PC-3 (cell line): ENCODE data around the gene TNFSF11. TPM values are rescaled to one million over a fixed set of nuclear protein-coding genes. Genes with fewer than 3 reads are reported as not detected.

Experiments used
- ATAC-seq: fragments of 200-7000 bp; cut with Tn5 transposase; 2 replicates; pipeline ENCODE4 v1.9.1; 2020; ENCODE audit warnings: mild to moderate bottlenecking, moderate library complexity
- BruUV-seq: library from RNA; stranded (reverse); fragments of 400-500 nt; replicated peaks from 2 replicates; lab custom pipeline; 2021; lab: Mats Ljungman, UMichigan
- CTCF ChIA-PET: fragments of 300-600 bp; sonication (Branson Sonifier 250); formaldehyde crosslinking; loops from one replicate; lab custom pipeline; 2022; ENCODE audit warnings: antibody characterized with exemption; lab: Charles Lee
- POLR2A ChIA-PET: fragments of 300-600 bp; sonication (Branson Sonifier 250); formaldehyde crosslinking; loops from one replicate; lab custom pipeline; 2022; ENCODE audit warnings: antibody characterized with exemption; ENCODE audit not compliant: unreplicated experiment; lab: Charles Lee
- DNase-seq: peaks from one replicate; pipeline ENCODE4 v3.0.0-alpha.2; 2015
- H2AFZ ChIP-seq: fragments of 300-600 bp; sonication (generic); 2 replicates; pipeline ENCODE4 v1.6.0; 2016; ENCODE audit warnings: antibody characterized with exemption, low read length
- H3F3A ChIP-seq: fragments of 300-600 bp; sonication (generic); one replicate; pipeline ENCODE4 v1.6.0; 2017; ENCODE audit warnings: antibody characterized with exemption, low read length, control low read depth, mild to moderate bottlenecking; ENCODE audit not compliant: unreplicated experiment
- H3K27ac ChIP-seq: fragments of 300-600 bp; sonication (generic); 2 replicates; pipeline ENCODE4 v1.5.1; 2016; ENCODE audit warnings: mild to moderate bottlenecking, low read length
- H3K27me3 ChIP-seq: fragments of 300-600 bp; sonication (generic); 2 replicates; pipeline ENCODE4 v1.6.1; 2016; ENCODE audit warnings: low read length, mixed read lengths
- H3K36me3 ChIP-seq: fragments of 300-600 bp; sonication (generic); 2 replicates; pipeline ENCODE4 v1.6.1; 2016; ENCODE audit warnings: low read depth, mixed run types, low read length, mixed read lengths
- H3K4me1 ChIP-seq: fragments of 300-600 bp; sonication (generic); 2 replicates; pipeline ENCODE4 v1.5.1; 2016; ENCODE audit warnings: low read length; ENCODE audit not compliant: insufficient read depth
- H3K4me2 ChIP-seq: fragments of 300-600 bp; sonication (generic); 2 replicates; pipeline ENCODE4 v1.6.0; 2016; ENCODE audit warnings: low read length
- H3K4me3 ChIP-seq: fragments of 300-600 bp; sonication (generic); 2 replicates; pipeline ENCODE4 v1.5.1; 2016; ENCODE audit warnings: mild to moderate bottlenecking, low read length, mixed read lengths
- H3K79me2 ChIP-seq: fragments of 300-600 bp; sonication (generic); 2 replicates; pipeline ENCODE4 v1.6.1; 2017; ENCODE audit warnings: low read length, mixed read lengths
- H3K9ac ChIP-seq: fragments of 300-600 bp; sonication (generic); 2 replicates; pipeline ENCODE4 v1.6.0; 2016; ENCODE audit warnings: mild to moderate bottlenecking, low read length
- H3K9me2 ChIP-seq: fragments of 300-600 bp; sonication (generic); replicated peaks from 2 replicates; pipeline ENCODE4 v1.6.1; 2016; ENCODE audit warnings: mixed run types, low read length, mixed read lengths
- H3K9me3 ChIP-seq: fragments of 300-600 bp; sonication (generic); 2 replicates; pipeline ENCODE4 v1.6.1; 2016; ENCODE audit warnings: low read length, mixed read lengths
- H4K20me1 ChIP-seq: fragments of 300-600 bp; sonication (generic); 2 replicates; pipeline ENCODE4 v1.6.1; 2016; ENCODE audit warnings: low read length, mixed read lengths
- EZH2 ChIP-seq: fragments of 300-600 bp; sonication (generic); IDR thresholded peaks from one replicate; pipeline ENCODE4 v1.6.1; 2017; ENCODE audit warnings: antibody characterized with exemption, mild to moderate bottlenecking, low read length; ENCODE audit not compliant: unreplicated experiment
- EZH2phosphoT487 ChIP-seq: fragments of 300-600 bp; sonication (generic); IDR thresholded peaks from 2 replicates; pipeline ENCODE4 v1.6.1; 2018; ENCODE audit warnings: mild to moderate bottlenecking, antibody characterized with exemption, low read length, borderline replicate concordance
- intact Hi-C: fragments of 100-400 bp; cut with micrococcal nuclease; formaldehyde crosslinking; loops from 2 replicates; pipeline ENCODE4 v1.9.0; 2023
- total RNA-seq: library from RNA; depleted of rRNA; stranded (reverse); fragments of >200 nt; gene quantifications from 2 replicates; pipeline ENCODE4 v1.2.3, GENCODE V29; 2014
- TF ChIP-seq, protein P1 (sequence below): fragments of 300-600 bp; sonication (generic); conservative IDR thresholded peaks from 2 replicates; pipeline ENCODE4 v1.5.1; 2017; ENCODE audit warnings: antibody characterized with exemption, low read depth, mild to moderate bottlenecking, low read length

The TNFSF11 gene
- total RNA-seq, 1 experiment from 2014 or later: not detected

DNA sequence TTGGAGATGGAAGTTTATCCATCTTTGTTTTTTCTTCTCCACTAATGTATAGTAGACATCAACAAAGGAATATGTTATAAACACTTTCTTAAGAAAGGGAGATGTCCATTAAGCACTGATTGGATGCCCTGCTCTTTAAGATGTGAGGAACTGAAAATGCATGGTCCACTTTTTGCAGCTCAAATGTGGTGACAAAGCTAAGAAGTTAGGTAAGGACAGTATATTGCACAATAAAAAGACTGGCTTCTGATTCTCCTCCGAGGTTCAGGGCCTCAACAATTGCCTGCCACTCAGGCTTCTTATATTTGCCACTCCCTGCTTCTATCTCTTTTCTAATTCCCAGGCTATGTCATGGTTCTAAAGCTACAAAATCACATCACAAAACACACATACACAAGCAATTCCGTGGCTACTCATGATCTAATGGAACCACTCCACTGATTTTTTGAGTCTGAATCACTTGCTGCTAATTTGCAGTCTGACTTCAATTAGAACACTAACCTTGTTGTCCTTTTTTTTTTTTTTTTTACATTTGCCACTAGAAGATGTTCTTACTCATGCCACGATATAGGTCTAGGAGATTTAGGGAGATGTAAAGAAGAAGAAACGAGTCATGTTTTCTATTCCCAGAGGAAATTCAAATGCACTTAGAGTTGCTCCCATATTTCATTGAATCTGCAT, 29.6 kb upstream of the TNFSF11 start:
- Histone ChIP-seq H2AFZ (no peak overlapping the region), H3K9ac (no peak overlapping the region), H3F3A (no peaks in the 10 kb centered on the region), H3K36me3 (no peaks in the 10 kb centered on the region), H3K4me3 (no peak overlapping the region), H3K27me3 (no peaks in the 10 kb centered on the region), H3K9me2 (no peaks in the 10 kb centered on the region), H3K4me1 (peaks cover 12% of the 10 kb centered on the region; the same call in 1 of the 2 replicates), H4K20me1 (no peaks in the 10 kb centered on the region), H3K4me2 (no peak overlapping the region), H3K79me2 (no peaks in the 10 kb centered on the region), H3K27ac (no peak overlapping the region), H3K9me3 (no peaks in the 10 kb centered on the region)
- ChIA-PET CTCF (no interaction called here), POLR2A (no interaction called here)
- intact Hi-C loops: no loop called here
- no peak for TF ChIP-seq EZH2phosphoT487
- TF ChIP-seq, protein P1, sequence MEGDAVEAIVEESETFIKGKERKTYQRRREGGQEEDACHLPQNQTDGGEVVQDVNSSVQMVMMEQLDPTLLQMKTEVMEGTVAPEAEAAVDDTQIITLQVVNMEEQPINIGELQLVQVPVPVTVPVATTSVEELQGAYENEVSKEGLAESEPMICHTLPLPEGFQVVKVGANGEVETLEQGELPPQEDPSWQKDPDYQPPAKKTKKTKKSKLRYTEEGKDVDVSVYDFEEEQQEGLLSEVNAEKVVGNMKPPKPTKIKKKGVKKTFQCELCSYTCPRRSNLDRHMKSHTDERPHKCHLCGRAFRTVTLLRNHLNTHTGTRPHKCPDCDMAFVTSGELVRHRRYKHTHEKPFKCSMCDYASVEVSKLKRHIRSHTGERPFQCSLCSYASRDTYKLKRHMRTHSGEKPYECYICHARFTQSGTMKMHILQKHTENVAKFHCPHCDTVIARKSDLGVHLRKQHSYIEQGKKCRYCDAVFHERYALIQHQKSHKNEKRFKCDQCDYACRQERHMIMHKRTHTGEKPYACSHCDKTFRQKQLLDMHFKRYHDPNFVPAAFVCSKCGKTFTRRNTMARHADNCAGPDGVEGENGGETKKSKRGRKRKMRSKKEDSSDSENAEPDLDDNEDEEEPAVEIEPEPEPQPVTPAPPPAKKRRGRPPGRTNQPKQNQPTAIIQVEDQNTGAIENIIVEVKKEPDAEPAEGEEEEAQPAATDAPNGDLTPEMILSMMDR: no peak
- no peak for TF ChIP-seq EZH2
- DNase-seq: no peak
- ATAC-seq: no peak
- no TSS peak for BruUV-seq

DNA sequence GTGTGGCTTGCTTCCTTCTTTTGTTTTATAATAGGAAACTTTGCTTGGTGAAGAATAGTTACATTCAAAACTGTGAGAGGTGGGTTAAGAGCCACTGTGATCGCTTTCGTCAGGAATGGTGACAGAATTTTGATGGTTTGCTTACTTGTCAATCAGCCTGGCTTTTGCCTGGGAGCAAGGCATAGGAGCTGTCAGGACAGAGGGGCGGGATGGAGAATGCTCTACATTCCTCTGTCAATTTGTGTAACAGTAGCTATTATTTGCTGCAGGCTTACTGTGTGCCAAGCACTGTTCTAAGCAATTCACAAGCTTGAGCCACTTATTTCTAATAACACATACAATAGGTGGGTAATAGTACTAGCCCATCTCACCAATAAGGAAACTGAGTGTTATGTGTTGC, 28.1 kb upstream of the TNFSF11 start:
- no peaks in the 10 kb centered on the region for H3K27me3 ChIP-seq
- H3K79me2 ChIP-seq: no peaks in the 10 kb centered on the region
- BruUV-seq: no TSS peak
- H3K4me3 ChIP-seq: no peak overlapping the region
- no peaks in the 10 kb centered on the region for H3K9me2 ChIP-seq
- ChIA-PET POLR2A (no interaction called here), CTCF (no interaction called here)
- no peaks in the 10 kb centered on the region for H3K9me3 ChIP-seq
- no peak overlapping the region for H3K9ac ChIP-seq
- H4K20me1 ChIP-seq: no peaks in the 10 kb centered on the region
- H3K27ac ChIP-seq: no peak overlapping the region
- DNase-seq (no peak), ATAC-seq (no peak)
- no peak overlapping the region for H2AFZ ChIP-seq
- peaks cover 5% of the 10 kb centered on the region; the same call in 1 of the 2 replicates for H3K4me1 ChIP-seq
- intact Hi-C loops: no loop called here
- no peaks in the 10 kb centered on the region for H3F3A ChIP-seq
- no peaks in the 10 kb centered on the region for H3K36me3 ChIP-seq
- TF ChIP-seq EZH2phosphoT487 (no peak), EZH2 (no peak)
- TF ChIP-seq, protein P1: no peak
- H3K4me2 ChIP-seq: no peak overlapping the region

DNA sequence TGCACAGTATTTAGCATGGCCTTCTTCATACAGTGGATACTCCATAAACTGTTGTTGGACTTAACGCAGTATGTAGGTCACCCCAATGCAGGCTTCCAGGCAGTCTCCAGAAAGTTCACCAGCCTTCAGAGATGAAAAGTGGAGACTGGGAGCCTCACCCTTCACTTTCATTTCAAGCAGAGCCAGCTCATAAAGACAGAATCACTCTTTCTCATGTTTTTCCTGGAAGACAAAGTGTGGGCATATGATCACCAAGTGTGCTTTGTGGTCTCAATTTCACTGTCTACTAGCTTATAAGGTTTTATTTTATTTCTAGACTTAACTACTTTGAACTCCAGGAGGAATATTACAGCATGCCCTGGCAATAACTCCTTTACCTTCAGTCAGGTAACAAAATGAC, 26.3 kb upstream of the TNFSF11 start:
- BruUV-seq: no TSS peak
- H3K27ac ChIP-seq: no peak overlapping the region
- intact Hi-C loops: no loop called here
- no peaks in the 10 kb centered on the region for H3K9me3 ChIP-seq
- no peaks in the 10 kb centered on the region for H3K9me2 ChIP-seq
- ChIA-PET CTCF (no interaction called here), POLR2A (no interaction called here)
- H3F3A ChIP-seq: no peaks in the 10 kb centered on the region
- DNase-seq (no peak), ATAC-seq (no peak)
- no peak overlapping the region for H2AFZ ChIP-seq
- H3K36me3 ChIP-seq: no peaks in the 10 kb centered on the region
- H3K4me1 ChIP-seq: peaks cover 5% of the 10 kb centered on the region; the same call in 1 of the 2 replicates
- no peaks in the 10 kb centered on the region for H3K79me2 ChIP-seq
- no peak overlapping the region for H3K4me2 ChIP-seq
- TF ChIP-seq, protein P1: no peak
- TF ChIP-seq EZH2phosphoT487: no peak
- no peak for TF ChIP-seq EZH2
- no peak overlapping the region for H3K4me3 ChIP-seq
- H3K9ac ChIP-seq: no peak overlapping the region
- no peaks in the 10 kb centered on the region for H3K27me3 ChIP-seq
- H4K20me1 ChIP-seq: no peaks in the 10 kb centered on the region
